GM19239 (cell line): ENCODE data around the gene RBM43.
"Not testable (repeated sequence)": the region's sequence is repeated elsewhere in the genome, so short reads cannot be mapped to it uniquely, and the experiment has no call there.

Experiments
- DNase-seq: peaks from one replicate; pipeline ENCODE4 v3.0.0; 2011; ENCODE audit warnings: low spot score; ENCODE audit not compliant: insufficient read length
- FAIRE-seq: peaks from 2 replicates; lab custom pipeline; 2011; peaks lifted over from hg19 to GRCh38; lab: Jason Lieb, UNC

The RBM43 gene

GRCh38 chr2:151269798-151270568 lies 8.3 kb upstream of the RBM43 start:
- no peak for DNase-seq
- FAIRE-seq, result no peak

- FAIRE-seq (no peak), DNase-seq (no peak)
These were observed 6.4 kb upstream of the RBM43 start for GRCh38 chr2:151268085-151268484.

- DNase-seq (no peak), FAIRE-seq (peak; percentile 52)
These were observed 5.9 kb upstream of the RBM43 start for GRCh38 chr2:151267537-151267936.

- no peak for FAIRE-seq
- no peak for DNase-seq
These were observed 4.3 kb upstream of the RBM43 start for GRCh38 chr2:151265991-151266390.

- DNase-seq (no peak), FAIRE-seq (no peak)
These were observed 2.6 kb upstream of the RBM43 start for GRCh38 chr2:151264157-151264825.

- DNase-seq, result no peak
These were observed 966 bp upstream of the RBM43 start for GRCh38 chr2:151262629-151263028.

GRCh38 chr2:151261977-151262291 lies 271 bp upstream of the RBM43 start:
- no peak for FAIRE-seq
- no peak for DNase-seq

More at GRCh38 chr2:151262629-151263028, 966 bp upstream of the RBM43 start:
- no peak for FAIRE-seq

- peak; percentile 85 for FAIRE-seq
- DNase-seq, result no peak
These were observed 961 bp downstream of the RBM43 start for GRCh38 chr2:151260573-151261230.

GRCh38 chr2:151258121-151258520 lies 3.5 kb downstream of the RBM43 start:
- FAIRE-seq (no peak), DNase-seq (no peak)

- DNase-seq, result no peak
- no peak for FAIRE-seq
These were observed 9.0 kb downstream of the RBM43 start for GRCh38 chr2:151252646-151253045.

- DNase-seq (no peak), FAIRE-seq (no peak)
These were observed 10.7 kb downstream of the RBM43 start for GRCh38 chr2:151251012-151251411.

- FAIRE-seq, result no peak
- DNase-seq, result no peak
These were observed 14.2 kb downstream of the RBM43 start for GRCh38 chr2:151247432-151247831.

GRCh38 chr2:151246152-151246551 lies 15.5 kb downstream of the RBM43 start:
- no peak for FAIRE-seq
- no peak for DNase-seq

GRCh38 chr2:151243468-151243867 lies 18.2 kb downstream of the RBM43 start:
- DNase-seq, result no peak
- no peak for FAIRE-seq

GRCh38 chr2:151241224-151241623 lies 20.4 kb downstream of the RBM43 start:
- DNase-seq (no peak), FAIRE-seq (no peak)

- FAIRE-seq, result no peak
- DNase-seq, result no peak
These were observed 21.2 kb downstream of the RBM43 start for GRCh38 chr2:151240433-151240832.

GRCh38 chr2:151239624-151240023 lies 22.0 kb downstream of the RBM43 start:
- FAIRE-seq, result no peak

GRCh38 chr2:151238527-151239487 lies 22.9 kb downstream of the RBM43 start:
- DNase-seq, result no peak
- peak; percentile 62 for FAIRE-seq

More at GRCh38 chr2:151239624-151240023, 22.0 kb downstream of the RBM43 start:
- no peak for DNase-seq

GRCh38 chr2:151237422-151238025 lies 24.1 kb downstream of the RBM43 start:
- FAIRE-seq (no peak), DNase-seq (no peak)

GRCh38 chr2:151233760-151234159 lies 27.9 kb downstream of the RBM43 start:
- not testable (repeated sequence) for FAIRE-seq, DNase-seq
